ENCODE measurements around the gene CHST10.

CHST10 gene

GRCh38 chr2:100417711-100418124, 250 bp upstream of the CHST10 start:
- H3K9me3 ChIP-seq (ENCODE audit: control insufficient read depth, low read length), result no peaks in the 10 kb centered on the region
- no peaks in the 10 kb centered on the region for H3K27me3 ChIP-seq (ENCODE audit: control insufficient read depth, insufficient read depth, low read length, poor library complexity, severe bottlenecking)
- peak overlapping the region; percentile 76 for H3K27ac ChIP-seq (ENCODE audit: insufficient read depth, low read depth, low read length, poor library complexity, severe bottlenecking)
- H3K36me3 ChIP-seq (ENCODE audit: control insufficient read depth, insufficient read depth, low read length), result no peaks in the 10 kb centered on the region
- H3K4me3 ChIP-seq (ENCODE audit: insufficient read depth, low read depth, low read length), result peak overlapping the region; percentile 74
- 10 to 13% methylated on average over 19 of the region's 19 CpGs for WGBS, 2 experiments
- H3K4me1 ChIP-seq (ENCODE audit: control insufficient read depth, insufficient read depth, low read length), result peaks cover 37% of the 10 kb centered on the region

DNA sequence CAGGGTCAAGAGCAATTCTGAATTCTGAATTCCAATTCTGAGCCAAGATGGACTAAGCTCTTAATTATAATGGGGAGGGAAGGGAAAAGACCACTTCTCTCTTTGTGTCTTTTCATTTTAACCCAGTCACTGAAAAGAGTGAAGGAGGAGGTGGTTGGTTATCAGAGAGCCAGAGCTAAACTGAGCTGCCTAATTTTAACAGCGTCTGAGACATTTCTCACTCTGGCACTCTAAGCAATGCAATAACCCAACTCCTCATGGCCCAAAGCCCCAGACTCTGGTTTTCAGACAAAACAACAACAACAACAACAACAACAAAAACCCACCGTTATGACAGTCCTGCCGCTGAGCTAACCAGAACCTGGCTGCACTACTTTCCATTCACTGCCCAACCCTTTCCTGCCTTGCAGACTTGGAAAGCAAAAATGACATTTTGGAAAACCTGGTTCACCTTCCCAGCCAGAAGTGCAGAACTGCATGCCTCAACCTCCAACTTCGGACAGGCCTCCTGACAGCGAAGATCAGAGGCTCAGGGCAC, 1.0 kb downstream of the CHST10 start:
- WGBS, 2 experiments, result 8 to 13% methylated on average over 5 of the region's 5 CpGs
- peaks cover 49% of the 10 kb centered on the region for H3K4me1 ChIP-seq (ENCODE audit: control insufficient read depth, insufficient read depth, low read length)
- no peaks in the 10 kb centered on the region for H3K36me3 ChIP-seq (ENCODE audit: control insufficient read depth, insufficient read depth, low read length)
- no peak overlapping the region for H3K27ac ChIP-seq (ENCODE audit: insufficient read depth, low read depth, low read length, poor library complexity, severe bottlenecking)
- no peaks in the 10 kb centered on the region for H3K27me3 ChIP-seq (ENCODE audit: control insufficient read depth, insufficient read depth, low read length, poor library complexity, severe bottlenecking)
- peak overlapping the region; percentile 74 for H3K4me3 ChIP-seq (ENCODE audit: insufficient read depth, low read depth, low read length)
- no peaks in the 10 kb centered on the region for H3K9me3 ChIP-seq (ENCODE audit: control insufficient read depth, low read length)

- H3K27ac ChIP-seq (ENCODE audit: insufficient read depth, low read depth, low read length, poor library complexity, severe bottlenecking), result peak overlapping the region; percentile 83
- H3K36me3 ChIP-seq (ENCODE audit: control insufficient read depth, insufficient read depth, low read length), result no peaks in the 10 kb centered on the region
- peaks cover 56% of the 10 kb centered on the region for H3K4me1 ChIP-seq (ENCODE audit: control insufficient read depth, insufficient read depth, low read length)
- H3K4me3 ChIP-seq (ENCODE audit: insufficient read depth, low read depth, low read length), result no peak overlapping the region
- H3K27me3 ChIP-seq (ENCODE audit: control insufficient read depth, insufficient read depth, low read length, poor library complexity, severe bottlenecking), result no peaks in the 10 kb centered on the region
- H3K9me3 ChIP-seq (ENCODE audit: control insufficient read depth, low read length), result no peaks in the 10 kb centered on the region
- WGBS, 2 experiments, result 50 to 55% methylated on average over 4 of the region's 4 CpGs
Measured at GRCh38 chr2:100413571-100413970, 3.9 kb downstream of the CHST10 start.

DNA sequence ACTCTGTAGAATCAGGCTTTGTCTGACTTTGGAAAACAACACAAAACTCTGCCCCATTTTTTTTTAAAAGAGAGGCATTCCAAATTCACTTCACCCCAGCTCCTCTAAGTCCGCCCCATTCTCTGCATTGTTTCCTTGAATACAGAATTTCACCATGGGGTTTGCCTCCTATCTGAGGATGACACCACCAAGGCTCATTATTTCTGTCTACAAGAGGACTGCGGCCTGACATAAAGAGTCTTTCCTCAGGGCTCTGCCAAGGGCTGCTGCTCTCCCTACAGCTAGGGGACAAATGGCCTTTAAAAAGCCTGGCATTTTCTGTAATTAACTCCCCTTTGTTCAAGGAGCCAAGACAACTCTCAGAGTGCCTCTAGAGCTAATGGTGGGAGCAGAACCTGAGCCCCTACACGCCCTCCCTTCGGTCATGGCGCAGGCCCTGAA, 4.6 kb downstream of the CHST10 start:
- H3K27me3 ChIP-seq (ENCODE audit: control insufficient read depth, insufficient read depth, low read length, poor library complexity, severe bottlenecking), result no peaks in the 10 kb centered on the region
- H3K9me3 ChIP-seq (ENCODE audit: control insufficient read depth, low read length), result no peaks in the 10 kb centered on the region
- peaks cover 60% of the 10 kb centered on the region for H3K4me1 ChIP-seq (ENCODE audit: control insufficient read depth, insufficient read depth, low read length)
- peak overlapping the region; percentile 83 for H3K27ac ChIP-seq (ENCODE audit: insufficient read depth, low read depth, low read length, poor library complexity, severe bottlenecking)
- H3K4me3 ChIP-seq (ENCODE audit: insufficient read depth, low read depth, low read length), result no peak overlapping the region
- H3K36me3 ChIP-seq (ENCODE audit: control insufficient read depth, insufficient read depth, low read length), result no peaks in the 10 kb centered on the region
- 24 to 31% methylated on average over 5 of the region's 5 CpGs for WGBS, 2 experiments

DNA sequence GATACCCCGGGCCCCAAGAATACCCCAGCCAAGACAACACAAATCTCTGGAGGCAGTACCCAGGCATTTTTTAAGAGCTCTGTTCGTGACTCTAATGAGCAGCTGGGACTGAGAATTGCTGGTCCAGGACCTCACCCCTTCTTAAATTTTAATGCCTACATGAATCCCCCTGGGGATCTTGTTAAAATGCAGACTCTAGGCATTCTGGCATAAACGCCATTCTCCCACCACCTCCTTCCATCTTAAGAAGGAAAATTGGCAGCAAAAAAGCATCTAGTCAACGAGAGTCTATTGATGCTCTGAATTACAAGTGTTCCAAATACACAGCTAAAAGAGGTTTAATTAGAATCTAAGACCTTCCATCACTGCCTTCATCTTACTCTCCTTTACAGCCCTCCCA, 5.0 kb downstream of the CHST10 start:
- Histone ChIP-seq H3K36me3 (ENCODE audit: control insufficient read depth, insufficient read depth, low read length) (no peaks in the 10 kb centered on the region), H3K4me1 (ENCODE audit: control insufficient read depth, insufficient read depth, low read length) (peaks cover 60% of the 10 kb centered on the region), H3K9me3 (ENCODE audit: control insufficient read depth, low read length) (no peaks in the 10 kb centered on the region), H3K27me3 (ENCODE audit: control insufficient read depth, insufficient read depth, low read length, poor library complexity, severe bottlenecking) (no peaks in the 10 kb centered on the region), H3K27ac (ENCODE audit: insufficient read depth, low read depth, low read length, poor library complexity, severe bottlenecking) (peak overlapping the region; percentile 83), H3K4me3 (ENCODE audit: insufficient read depth, low read depth, low read length) (no peak overlapping the region)
- 69 to 76% methylated on average over 4 of the region's 4 CpGs for WGBS, 2 experiments

DNA sequence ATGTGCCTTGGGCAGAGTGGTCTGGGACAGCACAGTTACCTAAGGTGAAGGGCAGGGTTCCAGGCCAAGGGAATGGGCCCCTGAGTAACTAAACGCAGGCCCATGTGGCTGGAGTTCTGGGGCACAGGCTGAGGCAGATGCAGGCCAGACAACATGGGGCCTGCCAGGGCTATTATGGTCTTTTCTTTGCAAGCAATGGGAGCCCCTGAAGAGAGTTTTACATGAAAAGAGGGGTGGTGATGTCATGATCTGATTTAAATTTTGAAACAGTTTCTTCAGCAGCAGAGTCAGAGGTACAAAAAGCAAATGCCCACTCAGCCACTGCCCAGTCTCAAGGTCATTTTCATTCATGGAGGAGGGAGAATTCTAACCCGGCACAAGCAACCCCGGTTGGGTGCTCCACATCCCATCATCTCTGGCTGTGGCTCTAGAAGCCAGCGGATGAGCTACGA, 5.6 kb downstream of the CHST10 start:
- Histone ChIP-seq H3K27me3 (ENCODE audit: control insufficient read depth, insufficient read depth, low read length, poor library complexity, severe bottlenecking) (no peaks in the 10 kb centered on the region), H3K36me3 (ENCODE audit: control insufficient read depth, insufficient read depth, low read length) (no peaks in the 10 kb centered on the region), H3K4me3 (ENCODE audit: insufficient read depth, low read depth, low read length) (no peak overlapping the region), H3K27ac (ENCODE audit: insufficient read depth, low read depth, low read length, poor library complexity, severe bottlenecking) (peak overlapping the region; percentile 83), H3K4me1 (ENCODE audit: control insufficient read depth, insufficient read depth, low read length) (peaks cover 60% of the 10 kb centered on the region), H3K9me3 (ENCODE audit: control insufficient read depth, low read length) (no peaks in the 10 kb centered on the region)
- 59 to 62% methylated on average over 5 of the region's 5 CpGs for WGBS, 2 experiments

GRCh38 chr2:100409975-100410647, 7.4 kb downstream of the CHST10 start:
- Histone ChIP-seq H3K27ac (ENCODE audit: insufficient read depth, low read depth, low read length, poor library complexity, severe bottlenecking) (no peak overlapping the region), H3K4me1 (ENCODE audit: control insufficient read depth, insufficient read depth, low read length) (peaks cover 53% of the 10 kb centered on the region), H3K36me3 (ENCODE audit: control insufficient read depth, insufficient read depth, low read length) (peaks cover 8% of the 10 kb centered on the region), H3K27me3 (ENCODE audit: control insufficient read depth, insufficient read depth, low read length, poor library complexity, severe bottlenecking) (no peaks in the 10 kb centered on the region), H3K4me3 (ENCODE audit: insufficient read depth, low read depth, low read length) (no peak overlapping the region), H3K9me3 (ENCODE audit: control insufficient read depth, low read length) (no peaks in the 10 kb centered on the region)
- 90 to 91% methylated on average over 8 of the region's 8 CpGs for WGBS, 2 experiments

DNA sequence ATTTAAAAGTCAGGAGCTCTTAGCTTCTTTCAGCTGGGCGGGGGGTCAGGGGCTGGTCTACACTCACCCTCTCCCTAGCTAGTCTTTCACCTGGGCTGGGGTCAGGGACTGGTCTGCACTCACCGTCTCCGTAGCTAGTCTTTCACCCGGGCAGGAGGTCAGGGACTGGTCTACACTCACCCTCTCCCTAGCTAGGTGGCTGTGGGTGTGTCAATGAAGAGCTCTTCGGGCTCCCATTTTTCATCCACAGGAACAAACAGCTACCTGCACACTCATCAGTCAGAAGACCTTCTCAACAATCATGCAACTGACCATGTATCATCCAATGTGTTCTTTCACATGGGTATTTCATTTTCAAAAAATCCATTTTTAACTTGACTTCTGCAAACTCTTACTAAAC, 8.0 kb downstream of the CHST10 start:
- Histone ChIP-seq H3K4me1 (ENCODE audit: control insufficient read depth, insufficient read depth, low read length) (peaks cover 46% of the 10 kb centered on the region), H3K4me3 (ENCODE audit: insufficient read depth, low read depth, low read length) (no peak overlapping the region), H3K27ac (ENCODE audit: insufficient read depth, low read depth, low read length, poor library complexity, severe bottlenecking) (no peak overlapping the region), H3K36me3 (ENCODE audit: control insufficient read depth, insufficient read depth, low read length) (peaks cover 8% of the 10 kb centered on the region), H3K27me3 (ENCODE audit: control insufficient read depth, insufficient read depth, low read length, poor library complexity, severe bottlenecking) (no peaks in the 10 kb centered on the region), H3K9me3 (ENCODE audit: control insufficient read depth, low read length) (no peaks in the 10 kb centered on the region)
- 94% methylated on average over 5 of the region's 5 CpGs for WGBS, 2 experiments

- Histone ChIP-seq H3K27ac (ENCODE audit: insufficient read depth, low read depth, low read length, poor library complexity, severe bottlenecking) (no peak overlapping the region), H3K27me3 (ENCODE audit: control insufficient read depth, insufficient read depth, low read length, poor library complexity, severe bottlenecking) (no peaks in the 10 kb centered on the region), H3K36me3 (ENCODE audit: control insufficient read depth, insufficient read depth, low read length) (peaks cover 11% of the 10 kb centered on the region), H3K4me3 (ENCODE audit: insufficient read depth, low read depth, low read length) (no peak overlapping the region), H3K9me3 (ENCODE audit: control insufficient read depth, low read length) (no peaks in the 10 kb centered on the region), H3K4me1 (ENCODE audit: control insufficient read depth, insufficient read depth, low read length) (peaks cover 44% of the 10 kb centered on the region)
- WGBS, 2 experiments, result 90 to 92% methylated on average over 8 of the region's 8 CpGs
Measured at GRCh38 chr2:100408941-100409340, 8.5 kb downstream of the CHST10 start.

GRCh38 chr2:100408104-100408503, 9.4 kb downstream of the CHST10 start:
- Histone ChIP-seq H3K36me3 (ENCODE audit: control insufficient read depth, insufficient read depth, low read length) (peaks cover 14% of the 10 kb centered on the region), H3K4me3 (ENCODE audit: insufficient read depth, low read depth, low read length) (no peak overlapping the region), H3K4me1 (ENCODE audit: control insufficient read depth, insufficient read depth, low read length) (peaks cover 38% of the 10 kb centered on the region), H3K27ac (ENCODE audit: insufficient read depth, low read depth, low read length, poor library complexity, severe bottlenecking) (no peak overlapping the region), H3K27me3 (ENCODE audit: control insufficient read depth, insufficient read depth, low read length, poor library complexity, severe bottlenecking) (no peaks in the 10 kb centered on the region), H3K9me3 (ENCODE audit: control insufficient read depth, low read length) (no peaks in the 10 kb centered on the region)
- WGBS, 2 experiments, result 91 to 94% methylated on average over 2 of the region's 2 CpGs
